ENCODE data around the gene DSCAM. TPM values are rescaled to one million over a fixed set of nuclear protein-coding genes. Genes with fewer than 3 reads are reported as not detected.
A peak's percentile ranks its signal among the peaks of the same experiment; 100 is the strongest.
"Not testable (repeated sequence)": the region's sequence is repeated elsewhere in the genome, so short reads cannot be mapped to it uniquely, and the experiment has no call there.

The DSCAM gene
- not detected for total RNA-seq

- H3K27me3 Mint-ChIP-seq (ENCODE audit: low read depth) = peaks cover 29% of the 10 kb centered on the region
- H3K27ac Mint-ChIP-seq = no peak within 1 kb of the TSS
- DNase-seq = no peak
- H3K9me3 Mint-ChIP-seq = no peaks in the 10 kb centered on the region
- ATAC-seq (replicated peaks in 1 of 2) = no peak
- H3K4me1 Mint-ChIP-seq (ENCODE audit: low read depth) = no peaks in the 10 kb centered on the region
- peak within 1 kb of the TSS; percentile 15 to 27 for H3K4me3 Mint-ChIP-seq
- H3K36me3 Mint-ChIP-seq (ENCODE audit: insufficient read depth in 2 of 2) = no peaks in the 10 kb centered on the region
These were observed at the start of gene DSCAM for GRCh38 chr21:40846587-40847411. TSS of gene DSCAM (minus strand) at chr21:40847158. CDS start at chr21:40846661, 497 bp downstream.

- H3K36me3 Mint-ChIP-seq (ENCODE audit: insufficient read depth in 2 of 2); DNase-seq; H3K4me3 Mint-ChIP-seq; H3K27ac Mint-ChIP-seq; H3K4me1 Mint-ChIP-seq (ENCODE audit: low read depth); ATAC-seq (replicated peaks in 1 of 2); H3K27me3 Mint-ChIP-seq (ENCODE audit: low read depth): not testable (repeated sequence)
- H3K9me3 Mint-ChIP-seq = peaks cover 10 to 11% of the 10 kb centered on the region in 2 donors
These were observed 48.7 kb upstream of the DSCAM start for GRCh38 chr21:40895697-40896096.

GRCh38 chr21:40886931-40887330 lies 40.0 kb upstream of the DSCAM start:
- ATAC-seq (replicated peaks in 1 of 2) (no peak), DNase-seq (no peak)
- H3K9me3 Mint-ChIP-seq = no peaks in the 10 kb centered on the region

GRCh38 chr21:40886006-40886405 lies 39.0 kb upstream of the DSCAM start:
- Mint-ChIP-seq H3K27ac (no peak overlapping the region), H3K4me1 (ENCODE audit: low read depth) (no peaks in the 10 kb centered on the region), H3K9me3 (no peaks in the 10 kb centered on the region), H3K36me3 (ENCODE audit: insufficient read depth in 2 of 2) (no peaks in the 10 kb centered on the region), H3K4me3 (no peak overlapping the region), H3K27me3 (ENCODE audit: low read depth) (no peaks in the 10 kb centered on the region)
- no peak for ATAC-seq (replicated peaks in 1 of 2)
- no peak for DNase-seq

More at GRCh38 chr21:40886931-40887330, 40.0 kb upstream of the DSCAM start:
- Mint-ChIP-seq H3K27me3 (ENCODE audit: low read depth) (no peaks in the 10 kb centered on the region), H3K4me1 (ENCODE audit: low read depth) (no peaks in the 10 kb centered on the region), H3K36me3 (ENCODE audit: insufficient read depth in 2 of 2) (no peaks in the 10 kb centered on the region), H3K27ac (no peak overlapping the region), H3K4me3 (no peak overlapping the region)

- Mint-ChIP-seq H3K4me3 (no peak overlapping the region), H3K4me1 (ENCODE audit: low read depth) (no peaks in the 10 kb centered on the region), H3K27ac (no peak overlapping the region), H3K27me3 (ENCODE audit: low read depth) (no peaks in the 10 kb centered on the region), H3K9me3 (no peaks in the 10 kb centered on the region), H3K36me3 (ENCODE audit: insufficient read depth in 2 of 2) (no peaks in the 10 kb centered on the region)
- DNase-seq (no peak), ATAC-seq (replicated peaks in 1 of 2) (no peak)
These were observed 35.4 kb upstream of the DSCAM start for GRCh38 chr21:40882192-40882915.

- Mint-ChIP-seq H3K9me3 (no peaks in the 10 kb centered on the region), H3K4me3 (no peak overlapping the region), H3K4me1 (ENCODE audit: low read depth) (no peaks in the 10 kb centered on the region), H3K27me3 (ENCODE audit: low read depth) (no peaks in the 10 kb centered on the region), H3K36me3 (ENCODE audit: insufficient read depth in 2 of 2) (no peaks in the 10 kb centered on the region), H3K27ac (no peak overlapping the region)
- ATAC-seq (replicated peaks in 1 of 2) (no peak), DNase-seq (no peak)
These were observed 34.8 kb upstream of the DSCAM start for GRCh38 chr21:40881767-40882166.

GRCh38 chr21:40871099-40871498 lies 24.1 kb upstream of the DSCAM start:
- no peak overlapping the region for H3K4me3 Mint-ChIP-seq
- ATAC-seq (replicated peaks in 1 of 2) = no peak
- H3K4me1 Mint-ChIP-seq (ENCODE audit: low read depth) = no peaks in the 10 kb centered on the region
- H3K27ac Mint-ChIP-seq = no peak overlapping the region
- H3K27me3 Mint-ChIP-seq (ENCODE audit: low read depth) = no peaks in the 10 kb centered on the region
- peaks cover 0 to 3% of the 10 kb centered on the region in 2 donors for H3K36me3 Mint-ChIP-seq (ENCODE audit: insufficient read depth in 2 of 2)
- peaks cover 7 to 12% of the 10 kb centered on the region in 2 donors for H3K9me3 Mint-ChIP-seq
- DNase-seq = no peak

GRCh38 chr21:40863839-40864238 lies 16.9 kb upstream of the DSCAM start:
- Mint-ChIP-seq H3K27me3 (ENCODE audit: low read depth) (peaks cover 4% of the 10 kb centered on the region), H3K4me1 (ENCODE audit: low read depth) (no peaks in the 10 kb centered on the region), H3K9me3 (peaks cover 0 to 1% of the 10 kb centered on the region in 2 donors), H3K4me3 (no peak overlapping the region), H3K36me3 (ENCODE audit: insufficient read depth in 2 of 2) (no peaks in the 10 kb centered on the region), H3K27ac (no peak overlapping the region)
- no peak for ATAC-seq (replicated peaks in 1 of 2)
- no peak for DNase-seq

- no peaks in the 10 kb centered on the region for H3K4me1 Mint-ChIP-seq (ENCODE audit: low read depth)
These were observed 11.6 kb upstream of the DSCAM start for GRCh38 chr21:40858517-40858916.

GRCh38 chr21:40853956-40854688 lies 7.2 kb upstream of the DSCAM start:
- Mint-ChIP-seq H3K36me3 (ENCODE audit: insufficient read depth in 2 of 2) (no peaks in the 10 kb centered on the region), H3K4me3 (no peak overlapping the region), H3K27ac (no peak overlapping the region), H3K27me3 (ENCODE audit: low read depth) (no peaks in the 10 kb centered on the region), H3K9me3 (no peaks in the 10 kb centered on the region), H3K4me1 (ENCODE audit: low read depth) (no peaks in the 10 kb centered on the region)
- DNase-seq (no peak), ATAC-seq (replicated peaks in 1 of 2) (no peak)

More at GRCh38 chr21:40858517-40858916, 11.6 kb upstream of the DSCAM start:
- H3K9me3 Mint-ChIP-seq = no peaks in the 10 kb centered on the region
- no peak overlapping the region for H3K4me3 Mint-ChIP-seq
- no peaks in the 10 kb centered on the region for H3K36me3 Mint-ChIP-seq (ENCODE audit: insufficient read depth in 2 of 2)
- ATAC-seq (replicated peaks in 1 of 2) = no peak
- H3K27me3 Mint-ChIP-seq (ENCODE audit: low read depth) = peaks cover 4% of the 10 kb centered on the region
- H3K27ac Mint-ChIP-seq = no peak overlapping the region
- no peak for DNase-seq

GRCh38 chr21:40852563-40852962 lies 5.6 kb upstream of the DSCAM start:
- H3K4me1 Mint-ChIP-seq (ENCODE audit: low read depth) = no peaks in the 10 kb centered on the region
- H3K27me3 Mint-ChIP-seq (ENCODE audit: low read depth) = peaks cover 3% of the 10 kb centered on the region
- DNase-seq = no peak
- no peak overlapping the region for H3K4me3 Mint-ChIP-seq
- ATAC-seq (replicated peaks in 1 of 2) = no peak
- H3K9me3 Mint-ChIP-seq = no peaks in the 10 kb centered on the region
- no peak overlapping the region for H3K27ac Mint-ChIP-seq
- H3K36me3 Mint-ChIP-seq (ENCODE audit: insufficient read depth in 2 of 2) = no peaks in the 10 kb centered on the region

GRCh38 chr21:40851749-40852148 lies 4.8 kb upstream of the DSCAM start:
- Mint-ChIP-seq H3K27ac (no peak overlapping the region), H3K9me3 (no peaks in the 10 kb centered on the region), H3K4me3 (no peak overlapping the region), H3K27me3 (ENCODE audit: low read depth) (peaks cover 10% of the 10 kb centered on the region), H3K36me3 (ENCODE audit: insufficient read depth in 2 of 2) (no peaks in the 10 kb centered on the region), H3K4me1 (ENCODE audit: low read depth) (no peaks in the 10 kb centered on the region)
- ATAC-seq (replicated peaks in 1 of 2) (no peak), DNase-seq (no peak)

- Mint-ChIP-seq H3K9me3 (no peaks in the 10 kb centered on the region), H3K36me3 (ENCODE audit: insufficient read depth in 2 of 2) (no peaks in the 10 kb centered on the region), H3K4me1 (ENCODE audit: low read depth) (no peaks in the 10 kb centered on the region), H3K27ac (no peak overlapping the region), H3K4me3 (no peak overlapping the region), H3K27me3 (ENCODE audit: low read depth) (peaks cover 17% of the 10 kb centered on the region)
- ATAC-seq (replicated peaks in 1 of 2) (no peak), DNase-seq (no peak)
These were observed 3.1 kb upstream of the DSCAM start for GRCh38 chr21:40850071-40850470.
